Small intestine (tissue), 7 donors: ENCODE results near the gene C1orf87. TPM values are rescaled to one million over a fixed set of nuclear protein-coding genes. Genes with fewer than 3 reads are reported as not detected.

Source experiments
- DNase-seq, 2 donors: peaks; one replicate each; pipeline versions ENCODE4 v3.0.0 to v3.0.0-alpha.2; 2013
- FAIRE-seq: peaks from 2 replicates; lab custom pipeline; 2012; peaks lifted over from hg19 to GRCh38; lab: Jason Lieb, UNC
- H3K27ac ChIP-seq, 3 donors: one replicate each; pipeline ENCODE4 v1.5.1; 2013; ENCODE audit warnings: low read length in 2 of 3, mild to moderate bottlenecking in 2 of 3, control low read depth in 1 of 3, inconsistent platforms in 1 of 3, low read depth in 1 of 3, moderate library complexity in 1 of 3
- H3K27me3 ChIP-seq, 3 donors: one replicate each; pipeline ENCODE4 v1.6.1; 2013; ENCODE audit warnings: low read length in 3 of 3, inconsistent platforms in 1 of 3; ENCODE audit not compliant: control insufficient read depth in 3 of 3, insufficient read depth in 3 of 3
- H3K36me3 ChIP-seq, 3 donors: one replicate each; pipeline ENCODE4 v1.6.1; 2013; ENCODE audit warnings: low read length in 3 of 3, inconsistent platforms in 1 of 3, low read depth in 1 of 3, mild to moderate bottlenecking in 1 of 3, moderate library complexity in 1 of 3; ENCODE audit not compliant: control insufficient read depth in 3 of 3, insufficient read depth in 2 of 3
- H3K4me1 ChIP-seq, 3 donors: one replicate each; pipeline ENCODE4 v1.6.1; 2013; ENCODE audit warnings: low read length in 2 of 3, inconsistent platforms in 1 of 3, low read depth in 1 of 3, mild to moderate bottlenecking in 1 of 3, moderate library complexity in 1 of 3; ENCODE audit not compliant: control insufficient read depth in 3 of 3, insufficient read depth in 2 of 3
- H3K4me3 ChIP-seq, 3 donors: one replicate each; pipeline ENCODE4 v1.5.1; 2013; ENCODE audit warnings: low read length in 3 of 3, control low read depth in 1 of 3, inconsistent platforms in 1 of 3, low read depth in 1 of 3, mild to moderate bottlenecking in 1 of 3, moderate library complexity in 1 of 3
- H3K9me3 ChIP-seq, 2 donors: one replicate each; pipeline ENCODE4 v1.6.1; 2013; ENCODE audit warnings: low read depth in 1 of 2, low read length in 1 of 2; ENCODE audit not compliant: control insufficient read depth in 2 of 2, insufficient read depth in 1 of 2
- WGBS, 3 donors: extraction: QIAGEN DNeasy Blood & Tissue Kit; methylation state at CpG; one replicate each; pipeline ENCODE4 v1.1.7; 2013; 5-methylcytosine and 5-hydroxymethylcytosine counted together
- polyA plus RNA-seq, 4 donors: library from polyadenylated mRNA; stranded (reverse) in 3 of 4; unstranded in 1 of 4; fragments of 200-250 nt in 3 of 4; fragments of 120-200 nt in 1 of 4; gene quantifications; one replicate each; pipeline versions ENCODE4 v1.2.1 to v1.2.3, GENCODE V29; 2013
- donor health status: healthy with polysubstance abuse.
- donor health status: control.
- donor health status: control.
- donor health status: Bipolar disorder and iron deficiency.
- donor health status: healthy.

Gene C1orf87
- polyA plus RNA-seq, 4 donors: not detected

GRCh38 chr1:60052601-60053000, 21.0 kb downstream of the C1orf87 start:
- Histone ChIP-seq H3K27me3 (no peaks in the 10 kb centered on the region), H3K4me1 (no peaks in the 10 kb centered on the region), H3K27ac (no peak overlapping the region), H3K9me3 (no peaks in the 10 kb centered on the region), H3K36me3 (no peaks in the 10 kb centered on the region), H3K4me3 (no peak overlapping the region)
- WGBS, 3 donors: 76 to 81% (median 81%) methylated on average over 9 of the region's 9 CpGs
- no peak for FAIRE-seq
- DNase-seq: no peak

- Histone ChIP-seq H3K9me3 (no peaks in the 10 kb centered on the region), H3K27me3 (no peaks in the 10 kb centered on the region), H3K36me3 (no peaks in the 10 kb centered on the region), H3K4me3 (no peak overlapping the region), H3K4me1 (no peaks in the 10 kb centered on the region), H3K27ac (no peak overlapping the region)
- DNase-seq (no peak), FAIRE-seq (no peak)
- WGBS, 3 donors: 79 to 85% (median 84%) methylated on average over 1 of the region's 1 CpG
These were observed 22.4 kb downstream of the C1orf87 start for GRCh38 chr1:60051191-60051590.

- no peaks in the 10 kb centered on the region for H3K27me3 ChIP-seq
- FAIRE-seq: no peak
- no peak overlapping the region for H3K27ac ChIP-seq
- no peaks in the 10 kb centered on the region for H3K9me3 ChIP-seq
- no peak overlapping the region for H3K4me3 ChIP-seq
- H3K4me1 ChIP-seq: no peaks in the 10 kb centered on the region
- no peaks in the 10 kb centered on the region for H3K36me3 ChIP-seq
- DNase-seq: no peak
These were observed 24.4 kb downstream of the C1orf87 start for GRCh38 chr1:60049188-60049587.

GRCh38 chr1:60044881-60045280, 28.7 kb downstream of the C1orf87 start:
- Histone ChIP-seq H3K27ac (no peak overlapping the region), H3K27me3 (no peaks in the 10 kb centered on the region), H3K36me3 (no peaks in the 10 kb centered on the region), H3K4me1 (no peaks in the 10 kb centered on the region), H3K4me3 (no peak overlapping the region), H3K9me3 (no peaks in the 10 kb centered on the region)
- no peak for DNase-seq
- FAIRE-seq: no peak

GRCh38 chr1:60041783-60042182, 31.8 kb downstream of the C1orf87 start:
- 62 to 72% (median 72%) methylated on average over 2 of the region's 2 CpGs for WGBS, 3 donors
- DNase-seq: no peak
- no peak for FAIRE-seq
- Histone ChIP-seq H3K4me3 (no peak overlapping the region), H3K9me3 (no peaks in the 10 kb centered on the region), H3K4me1 (no peaks in the 10 kb centered on the region), H3K27me3 (no peaks in the 10 kb centered on the region), H3K27ac (no peak overlapping the region), H3K36me3 (no peaks in the 10 kb centered on the region)

GRCh38 chr1:60037669-60038068, 35.9 kb downstream of the C1orf87 start:
- DNase-seq: no peak
- FAIRE-seq: no peak
- H3K9me3 ChIP-seq: no peaks in the 10 kb centered on the region
- no peak overlapping the region for H3K27ac ChIP-seq
- WGBS, 3 donors: 70 to 89% (median 81%) methylated on average over 1 of the region's 1 CpG
- H3K36me3 ChIP-seq: no peaks in the 10 kb centered on the region
- H3K27me3 ChIP-seq: no peaks in the 10 kb centered on the region
- H3K4me1 ChIP-seq: peaks cover 0 to 11% (median 0%) of the 10 kb centered on the region in 3 donors
- no peak overlapping the region for H3K4me3 ChIP-seq

- Histone ChIP-seq H3K4me3 (no peak overlapping the region), H3K36me3 (no peaks in the 10 kb centered on the region), H3K4me1 (peaks cover 0 to 11% (median 0%) of the 10 kb centered on the region in 3 donors), H3K27me3 (no peaks in the 10 kb centered on the region), H3K27ac (no peak overlapping the region), H3K9me3 (no peaks in the 10 kb centered on the region)
- DNase-seq (no peak), FAIRE-seq (no peak)
- WGBS, 3 donors: 79 to 86% (median 80%) methylated on average over 6 of the region's 6 CpGs
These were observed 36.6 kb downstream of the C1orf87 start for GRCh38 chr1:60036856-60037460.

GRCh38 chr1:60035921-60036320, 37.6 kb downstream of the C1orf87 start:
- H3K36me3 ChIP-seq: no peaks in the 10 kb centered on the region
- 12 to 72% (median 30%) methylated on average over 2 of the region's 2 CpGs for WGBS, 3 donors
- H3K27ac ChIP-seq: no peak overlapping the region
- H3K4me1 ChIP-seq: peaks cover 0 to 11% (median 0%) of the 10 kb centered on the region in 3 donors
- FAIRE-seq: no peak
- H3K4me3 ChIP-seq: no peak overlapping the region
- DNase-seq: peak in 1 of 2 donors; percentile 75
- H3K27me3 ChIP-seq: no peaks in the 10 kb centered on the region
- H3K9me3 ChIP-seq: no peaks in the 10 kb centered on the region

- FAIRE-seq: no peak
These were observed 38.6 kb downstream of the C1orf87 start for GRCh38 chr1:60034999-60035398.

More at GRCh38 chr1:60034999-60035398, 38.6 kb downstream of the C1orf87 start:
- Histone ChIP-seq H3K27ac (no peak overlapping the region), H3K4me1 (peaks cover 0 to 11% (median 0%) of the 10 kb centered on the region in 3 donors), H3K4me3 (no peak overlapping the region), H3K9me3 (no peaks in the 10 kb centered on the region), H3K27me3 (no peaks in the 10 kb centered on the region), H3K36me3 (no peaks in the 10 kb centered on the region)
- 75 to 82% (median 80%) methylated on average over 2 of the region's 2 CpGs for WGBS, 3 donors
- no peak for DNase-seq
